HEK293 (cell line): Measurements from ENCODE around the gene ALG3.
A peak's percentile ranks its signal among the peaks of the same experiment; 100 is the strongest.
"Not testable (repeated sequence)": the region's sequence is repeated elsewhere in the genome, so short reads cannot be mapped to it uniquely, and the experiment has no call there.

Source experiments
- CTCF ChIA-PET: fragments of 350-600 bp; formaldehyde crosslinking; extraction: SDS; loops from one replicate; lab custom pipeline; 2021; ENCODE audit warnings: antibody characterized with exemption; lab: Yijun Ruan, JAX
- POLR2A ChIA-PET: fragments of 300-600 bp; formaldehyde crosslinking; extraction: SDS; loops from one replicate; lab custom pipeline; 2020; ENCODE audit warnings: antibody characterized with exemption, inconsistent platforms; lab: Yijun Ruan, JAX
- H3K27ac ChIP-seq: fragments of 200-500 bp; sonication (Bioruptor generic); 2 replicates; pipeline ENCODE4 v1.5.1; 2014; ENCODE audit warnings: low read depth, low read length, control low read depth, inconsistent platforms; ENCODE audit errors: extremely low read depth
- H3K36me3 ChIP-seq, 2 experiments: fragments of 200-500 bp in 1 of 2; sonication (Bioruptor generic) in 1 of 2; 1 replicate in 1 of 2; 2 replicates in 1 of 2; pipeline ENCODE4 v1.5.1; 2014 to 2017; ENCODE audit warnings: inconsistent platforms in 2 of 2, low read length in 2 of 2; ENCODE audit not compliant: control insufficient read depth in 2 of 2, insufficient read depth in 1 of 2
- H3K4me1 ChIP-seq: fragments of 200-500 bp; sonication (Bioruptor generic); 2 replicates; pipeline ENCODE4 v1.5.1; 2014; ENCODE audit warnings: mild to moderate bottlenecking, low read length, inconsistent platforms; ENCODE audit not compliant: control insufficient read depth, insufficient read depth
- H3K4me3 ChIP-seq: 2 replicates; pipeline ENCODE4 v1.5.1; 2011; ENCODE audit warnings: low read depth, mild to moderate bottlenecking, control low read depth, low read length, moderate library complexity
- H3K9me3 ChIP-seq: fragments of 200-500 bp; sonication (Bioruptor generic); 2 replicates; pipeline ENCODE4 v1.5.1; 2014; ENCODE audit warnings: low read depth, low read length, inconsistent platforms; ENCODE audit not compliant: control insufficient read depth, insufficient read depth
- EGR2 ChIP-seq: fragments of 450-650 bp; formaldehyde crosslinking; IDR thresholded peaks from 2 replicates; pipeline ENCODE4 v1.5.1; 2016; ENCODE audit warnings: low read depth, missing biosample characterization, missing genetic modification characterization
- GFI1B ChIP-seq: fragments of 450-650 bp; formaldehyde crosslinking; IDR thresholded peaks from 2 replicates; pipeline ENCODE4 v1.5.1; 2016; ENCODE audit warnings: missing biosample characterization, missing genetic modification characterization
- GLIS2 ChIP-seq: fragments of 450-650 bp; formaldehyde crosslinking; IDR thresholded peaks from 2 replicates; pipeline ENCODE4 v1.5.1; 2016; ENCODE audit warnings: missing biosample characterization, missing genetic modification characterization
- KLF8 ChIP-seq: fragments of 450-650 bp; formaldehyde crosslinking; IDR thresholded peaks from 2 replicates; pipeline ENCODE4 v1.5.1; 2016; ENCODE audit warnings: missing biosample characterization, missing genetic modification characterization
- MEIS1 ChIP-seq: sonication (generic); formaldehyde crosslinking; IDR thresholded peaks from 2 replicates; pipeline ENCODE4 v1.8.1; 2022; ENCODE audit warnings: missing genetic modification reagents, mild to moderate bottlenecking, borderline replicate concordance
- REPIN1 ChIP-seq: fragments of 450-650 bp; formaldehyde crosslinking; IDR thresholded peaks from 2 replicates; pipeline ENCODE4 v1.5.1; 2017; ENCODE audit warnings: missing biosample characterization, missing genetic modification characterization, low read depth
- SP3 ChIP-seq: fragments of 450-650 bp; formaldehyde crosslinking; IDR thresholded peaks from 2 replicates; pipeline ENCODE4 v1.5.1; 2016; ENCODE audit warnings: missing biosample characterization, missing genetic modification characterization
- ZNF133 ChIP-seq: fragments of 450-650 bp; formaldehyde crosslinking; IDR thresholded peaks from 2 replicates; pipeline ENCODE4 v1.5.1; 2016; ENCODE audit warnings: missing biosample characterization, missing genetic modification characterization
- ZNF146 ChIP-seq: fragments of 450-650 bp; formaldehyde crosslinking; IDR thresholded peaks from 2 replicates; pipeline ENCODE4 v1.5.1; 2016; ENCODE audit warnings: missing biosample characterization, missing genetic modification characterization
- ZNF221 ChIP-seq: fragments of 450-650 bp; formaldehyde crosslinking; IDR thresholded peaks from 2 replicates; pipeline ENCODE4 v1.5.1; 2017; ENCODE audit warnings: missing biosample characterization, missing genetic modification characterization, borderline replicate concordance
- ZNF426 ChIP-seq: fragments of 450-650 bp; formaldehyde crosslinking; IDR thresholded peaks from 2 replicates; pipeline ENCODE4 v1.5.1; 2017; ENCODE audit warnings: missing biosample characterization, missing genetic modification characterization, mild to moderate bottlenecking, inconsistent platforms, moderate library complexity
- ZNF747 ChIP-seq: fragments of 450-650 bp; formaldehyde crosslinking; IDR thresholded peaks from 2 replicates; pipeline ENCODE4 v1.5.1; 2016; ENCODE audit warnings: missing biosample characterization, missing genetic modification characterization
- TF ChIP-seq, protein P1 (sequence below): fragments of 450-650 bp; formaldehyde crosslinking; IDR thresholded peaks from 2 replicates; pipeline ENCODE4 v1.5.1; 2016; ENCODE audit warnings: missing biosample characterization, missing genetic modification characterization
- TF ChIP-seq, protein P2 (sequence below): sonication (generic); formaldehyde crosslinking; IDR thresholded peaks from 2 replicates; pipeline ENCODE4 v1.8.1; 2022; ENCODE audit warnings: mild to moderate bottlenecking, moderate library complexity, missing genetic modification reagents
- TF ChIP-seq, protein P3 (sequence below): fragments of 450-650 bp; formaldehyde crosslinking; IDR thresholded peaks from 2 replicates; pipeline ENCODE4 v1.5.1; 2017; ENCODE audit warnings: missing biosample characterization, missing genetic modification characterization
- TF ChIP-seq, protein P4 (sequence below): fragments of 450-650 bp; formaldehyde crosslinking; IDR thresholded peaks from 2 replicates; pipeline ENCODE4 v1.5.1; 2016; ENCODE audit warnings: missing biosample characterization, missing genetic modification characterization

The ALG3 gene

DNA sequence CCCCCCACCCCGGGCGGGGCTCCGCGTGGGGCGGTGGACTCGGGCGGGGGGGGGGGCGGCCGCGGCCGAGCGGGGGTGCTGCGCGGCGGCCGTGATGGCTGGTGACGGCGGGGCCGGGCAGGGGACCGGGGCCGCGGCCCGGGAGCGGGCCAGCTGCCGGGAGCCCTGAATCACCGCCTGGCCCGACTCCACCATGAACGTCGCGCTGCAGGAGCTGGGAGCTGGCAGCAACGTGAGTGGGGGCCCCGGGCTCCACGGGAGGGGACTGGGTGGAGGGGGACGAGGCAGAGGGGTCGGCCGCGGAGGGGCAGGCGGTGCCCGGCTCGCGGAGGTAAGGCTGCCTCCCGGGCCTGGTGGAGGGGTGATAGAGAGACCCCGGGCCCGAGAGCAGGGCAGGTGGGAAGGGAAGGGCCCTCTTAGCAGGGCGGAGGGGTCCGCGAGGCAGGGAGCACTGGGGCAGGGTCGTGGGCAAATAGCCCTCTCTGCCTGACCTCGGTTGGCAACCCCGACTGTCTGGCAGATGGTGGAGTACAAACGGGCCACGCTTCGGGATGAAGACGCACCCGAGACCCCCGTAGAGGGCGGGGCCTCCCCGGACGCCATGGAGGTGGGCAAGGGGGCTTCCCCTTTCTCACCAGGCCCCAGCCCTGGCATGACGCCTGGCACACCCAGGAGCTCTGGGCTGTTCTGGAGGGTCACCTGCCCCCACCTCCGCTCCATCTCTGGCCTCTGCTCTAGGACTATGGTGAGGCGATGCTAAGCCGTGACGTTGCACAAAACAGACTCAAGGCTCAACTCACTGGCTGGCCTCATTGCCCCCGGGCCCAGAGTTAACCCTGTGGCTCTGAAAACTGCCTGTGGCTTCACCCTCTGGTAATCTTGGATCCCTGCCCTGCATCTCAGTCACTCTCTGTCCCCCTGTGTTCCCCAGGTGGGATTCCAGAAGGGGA, 27.5 kb upstream of the ALG3 start, which contains the start of gene ECE2 (continued):
- no peak for TF ChIP-seq REPIN1 (tag by site-specific recombination)
- no peak for TF ChIP-seq ZNF221 (tag by site-specific recombination)
- no peak for TF ChIP-seq ZNF747
- TF ChIP-seq SP3 (tag by site-specific recombination): no peak
- TF ChIP-seq KLF8 (tag by site-specific recombination): no peak
- TF ChIP-seq GFI1B (tag by site-specific recombination): no peak
- TF ChIP-seq, protein P1, sequence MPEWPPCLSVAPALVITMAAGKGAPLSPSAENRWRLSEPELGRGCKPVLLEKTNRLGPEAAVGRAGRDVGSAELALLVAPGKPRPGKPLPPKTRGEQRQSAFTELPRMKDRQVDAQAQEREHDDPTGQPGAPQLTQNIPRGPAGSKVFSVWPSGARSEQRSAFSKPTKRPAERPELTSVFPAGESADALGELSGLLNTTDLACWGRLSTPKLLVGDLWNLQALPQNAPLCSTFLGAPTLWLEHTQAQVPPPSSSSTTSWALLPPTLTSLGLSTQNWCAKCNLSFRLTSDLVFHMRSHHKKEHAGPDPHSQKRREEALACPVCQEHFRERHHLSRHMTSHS (tag by site-specific recombination): no peak
- TF ChIP-seq MEIS1 (CRISPR knock-in tag): no peak
- TF ChIP-seq ZNF426: no peak
- TF ChIP-seq ZNF133: no peak
- TF ChIP-seq, all 188 proteins: peak for 0

DNA sequence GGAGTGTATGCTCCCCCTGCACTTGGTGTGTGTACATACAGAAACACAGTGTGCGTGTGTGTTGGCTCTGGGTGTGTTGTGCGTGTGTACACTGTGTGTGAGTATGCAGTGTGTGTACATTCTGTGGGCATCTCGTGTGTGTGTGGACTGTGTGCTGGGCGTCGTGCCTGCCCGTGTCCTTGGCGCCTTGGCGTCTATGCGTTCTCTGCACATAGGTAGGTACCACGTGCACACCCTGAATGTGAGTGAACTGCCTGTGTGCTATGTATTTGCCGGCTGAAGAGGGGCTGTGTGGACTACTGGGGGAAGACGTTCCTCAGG, 26.6 kb upstream of the ALG3 start:
- TF ChIP-seq, protein P2, sequence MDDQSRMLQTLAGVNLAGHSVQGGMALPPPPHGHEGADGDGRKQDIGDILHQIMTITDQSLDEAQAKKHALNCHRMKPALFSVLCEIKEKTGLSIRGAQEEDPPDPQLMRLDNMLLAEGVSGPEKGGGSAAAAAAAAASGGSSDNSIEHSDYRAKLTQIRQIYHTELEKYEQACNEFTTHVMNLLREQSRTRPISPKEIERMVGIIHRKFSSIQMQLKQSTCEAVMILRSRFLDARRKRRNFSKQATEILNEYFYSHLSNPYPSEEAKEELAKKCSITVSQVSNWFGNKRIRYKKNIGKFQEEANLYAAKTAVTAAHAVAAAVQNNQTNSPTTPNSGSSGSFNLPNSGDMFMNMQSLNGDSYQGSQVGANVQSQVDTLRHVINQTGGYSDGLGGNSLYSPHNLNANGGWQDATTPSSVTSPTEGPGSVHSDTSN (CRISPR knock-in tag): no peak
- no peak for TF ChIP-seq ZNF146
- Histone ChIP-seq H3K36me3 (no peaks in the 10 kb centered on the region), H3K4me3 (no peak overlapping the region), H3K9me3 (no peaks in the 10 kb centered on the region), H3K4me1 (no peaks in the 10 kb centered on the region), H3K27ac (no peak overlapping the region)
- ChIA-PET CTCF (no interaction called here), POLR2A (no interaction called here)

DNA sequence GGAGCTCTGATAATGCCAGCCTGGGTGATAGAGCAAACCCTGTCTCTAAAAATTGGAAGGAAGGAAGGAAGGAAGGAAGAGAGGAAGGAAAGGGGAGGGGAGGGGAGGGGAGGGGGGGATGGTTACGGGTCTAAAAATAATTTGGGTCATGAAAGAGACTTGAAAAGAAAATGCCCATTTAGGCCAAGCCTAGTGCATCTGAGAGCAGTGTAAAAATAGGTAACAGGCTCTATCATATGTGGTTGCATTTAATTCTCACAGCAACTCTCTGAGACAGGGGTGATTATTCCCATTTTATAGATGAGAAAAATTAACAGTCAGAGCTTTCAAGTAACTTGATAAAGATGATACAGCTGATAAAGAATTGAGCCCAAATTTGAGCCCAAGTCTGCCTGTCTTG, 23.5 kb upstream of the ALG3 start:
- ChIA-PET CTCF (interaction anchor here (0.6 to 1.8 kb wide), 3 partner anchors 17 to 47 kb away, joined by 3 to 7 read pairs (median 3); no protein-coding TSS in a partner anchor), POLR2A (no interaction called here)

DNA sequence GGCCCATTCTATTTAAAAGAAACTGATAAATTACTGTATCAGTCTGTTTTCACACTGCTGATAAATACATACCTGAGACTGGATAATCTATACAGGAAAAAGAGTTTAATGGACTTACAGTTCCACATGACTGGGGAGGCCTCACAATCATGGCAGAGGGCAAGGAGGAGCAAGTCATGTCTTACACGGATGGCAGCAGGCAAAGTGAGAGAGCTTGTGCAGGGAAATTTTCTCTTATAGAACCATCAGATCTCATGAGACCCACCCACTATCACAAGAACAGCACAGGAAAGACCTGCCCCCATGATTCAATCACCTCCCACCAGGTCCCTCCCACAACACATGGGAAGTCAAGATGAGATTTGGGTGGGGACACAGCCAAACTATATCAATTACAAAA, 18.5 kb upstream of the ALG3 start:
- CTCF ChIA-PET: not testable (repeated sequence)
- 0 out of 2 replicates have a peak, but pooled peaks have one; percentile 10 for TF ChIP-seq EGR2 (tag by site-specific recombination)
- TF ChIP-seq, all 188 proteins: peak for 1; not testable (repeated sequence) for 187
- H3K4me3 ChIP-seq, H3K27ac ChIP-seq, H3K9me3 ChIP-seq, H3K4me1 ChIP-seq, H3K36me3 ChIP-seq, POLR2A ChIA-PET: not testable (repeated sequence)

More for the DNA sequence above, 23.5 kb upstream of the ALG3 start:
- no peaks in the 10 kb centered on the region for H3K9me3 ChIP-seq
- TF ChIP-seq ZNF133 (peak; percentile 62), ZNF146 (no peak)
- TF ChIP-seq, all 188 proteins: peak for 1
- Histone ChIP-seq H3K4me1 (no peaks in the 10 kb centered on the region), H3K4me3 (no peak overlapping the region), H3K36me3 (no peaks in the 10 kb centered on the region), H3K27ac (no peak overlapping the region)

DNA sequence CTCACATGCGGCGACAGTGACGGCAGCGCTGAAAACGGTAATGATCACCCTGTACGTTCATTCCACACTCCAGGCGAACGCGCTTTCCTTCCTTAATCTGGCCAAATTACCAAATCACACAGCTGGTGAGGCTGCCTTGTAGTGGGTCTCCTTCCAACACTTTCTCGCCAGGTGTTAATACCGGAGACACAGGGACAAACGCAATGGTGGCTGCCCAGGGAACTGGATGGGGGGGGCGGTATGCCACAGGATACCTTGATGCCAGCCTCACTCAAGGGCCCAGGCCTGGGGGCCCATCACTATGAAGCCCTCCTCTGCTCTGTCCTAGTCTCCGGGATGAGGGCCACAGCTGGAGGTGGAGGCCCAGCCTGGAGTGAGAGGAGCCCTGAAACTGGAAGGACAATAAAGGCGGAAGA, 14.0 kb upstream of the ALG3 start:
- TF ChIP-seq, protein P3, sequence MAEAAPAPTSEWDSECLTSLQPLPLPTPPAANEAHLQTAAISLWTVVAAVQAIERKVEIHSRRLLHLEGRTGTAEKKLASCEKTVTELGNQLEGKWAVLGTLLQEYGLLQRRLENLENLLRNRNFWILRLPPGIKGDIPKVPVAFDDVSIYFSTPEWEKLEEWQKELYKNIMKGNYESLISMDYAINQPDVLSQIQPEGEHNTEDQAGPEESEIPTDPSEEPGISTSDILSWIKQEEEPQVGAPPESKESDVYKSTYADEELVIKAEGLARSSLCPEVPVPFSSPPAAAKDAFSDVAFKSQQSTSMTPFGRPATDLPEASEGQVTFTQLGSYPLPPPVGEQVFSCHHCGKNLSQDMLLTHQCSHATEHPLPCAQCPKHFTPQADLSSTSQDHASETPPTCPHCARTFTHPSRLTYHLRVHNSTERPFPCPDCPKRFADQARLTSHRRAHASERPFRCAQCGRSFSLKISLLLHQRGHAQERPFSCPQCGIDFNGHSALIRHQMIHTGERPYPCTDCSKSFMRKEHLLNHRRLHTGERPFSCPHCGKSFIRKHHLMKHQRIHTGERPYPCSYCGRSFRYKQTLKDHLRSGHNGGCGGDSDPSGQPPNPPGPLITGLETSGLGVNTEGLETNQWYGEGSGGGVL: 0 out of 2 replicates have a peak, but pooled peaks have one; percentile 4
- peak; percentile 8; the same call in 1 of the 2 replicates for TF ChIP-seq GLIS2 (tag by site-specific recombination)
- TF ChIP-seq, protein P4, sequence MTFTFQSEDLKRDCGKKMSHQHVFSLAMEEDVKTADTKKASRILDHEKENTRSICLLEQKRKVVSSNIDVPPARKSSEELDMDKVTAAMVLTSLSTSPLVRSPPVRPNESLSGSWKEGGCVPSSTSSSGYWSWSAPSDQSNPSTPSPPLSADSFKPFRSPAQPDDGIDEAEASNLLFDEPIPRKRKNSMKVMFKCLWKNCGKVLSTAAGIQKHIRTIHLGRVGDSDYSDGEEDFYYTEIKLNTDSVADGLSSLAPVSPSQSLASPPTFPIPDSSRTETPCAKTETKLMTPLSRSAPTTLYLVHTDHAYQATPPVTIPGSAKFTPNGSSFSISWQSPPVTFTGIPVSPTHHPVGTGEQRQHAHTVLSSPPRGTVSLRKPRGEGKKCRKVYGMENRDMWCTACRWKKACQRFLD: no peak
- Histone ChIP-seq H3K27ac (no peak overlapping the region), H3K36me3 (peaks cover 0 to 6% of the 10 kb centered on the region in 2 experiments; a peak in 1 of 3 replicates), H3K4me1 (no peaks in the 10 kb centered on the region; the same call in 1 of the 2 replicates), H3K9me3 (no peaks in the 10 kb centered on the region), H3K4me3 (peak overlapping the region; percentile 50)
- CTCF ChIA-PET: interaction anchor here (1.2 kb wide), 1 partner anchor 9 kb away, joined by 4 read pairs; no protein-coding TSS in a partner anchor
- POLR2A ChIA-PET: interaction anchor here (0.6 kb wide), 1 partner anchor 356 kb away, joined by 3 read pairs; no protein-coding TSS in a partner anchor
